ENCODE data around the gene FAM228A.

Gene FAM228A

DNA sequence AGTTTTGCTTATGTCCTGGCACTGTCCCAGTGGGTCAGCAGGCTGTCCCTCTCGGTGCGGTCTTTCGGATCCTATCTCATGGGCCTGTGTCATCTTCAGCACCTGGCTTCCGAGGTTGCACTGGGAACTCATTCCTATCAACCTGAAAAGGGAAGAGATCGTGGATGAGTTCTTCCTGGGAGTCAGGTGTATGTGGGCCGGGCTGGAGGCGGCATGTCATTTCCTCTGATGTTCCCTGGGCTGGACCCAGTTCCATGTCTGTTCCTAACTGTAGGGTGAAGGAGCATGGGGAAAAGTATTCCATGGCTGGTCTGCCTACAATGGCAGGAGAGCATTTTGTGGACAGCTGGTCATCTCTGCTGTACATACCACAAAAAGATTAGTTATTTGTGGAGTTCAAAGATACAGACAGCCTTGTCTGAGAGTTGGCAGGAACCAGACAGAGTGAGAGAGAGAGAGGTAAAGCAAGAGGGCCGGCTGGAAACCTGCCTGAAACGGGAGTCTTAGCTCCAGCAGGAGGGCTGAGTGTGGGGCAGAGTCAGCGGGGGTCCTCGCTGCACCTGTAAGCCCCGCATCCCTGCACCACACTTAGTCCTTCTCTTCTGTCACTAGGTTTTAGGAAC, 25.2 kb downstream of the FAM228A start:
- no peak overlapping the region for H3K9ac ChIP-seq (ENCODE audit: low read length)
- no peaks in the 10 kb centered on the region for H3K4me1 ChIP-seq (ENCODE audit: control insufficient read depth, insufficient read depth, low read length)
- no peaks in the 10 kb centered on the region for H3K27me3 ChIP-seq (ENCODE audit: control insufficient read depth, insufficient read depth, low read length)
- no peak overlapping the region for H3K4me3 ChIP-seq (ENCODE audit: low read length)
- H3K27ac ChIP-seq (ENCODE audit: low read depth, low read length) = no peak overlapping the region
- peaks cover 10% of the 10 kb centered on the region for H3K36me3 ChIP-seq (ENCODE audit: control insufficient read depth, insufficient read depth, low read length)

DNA sequence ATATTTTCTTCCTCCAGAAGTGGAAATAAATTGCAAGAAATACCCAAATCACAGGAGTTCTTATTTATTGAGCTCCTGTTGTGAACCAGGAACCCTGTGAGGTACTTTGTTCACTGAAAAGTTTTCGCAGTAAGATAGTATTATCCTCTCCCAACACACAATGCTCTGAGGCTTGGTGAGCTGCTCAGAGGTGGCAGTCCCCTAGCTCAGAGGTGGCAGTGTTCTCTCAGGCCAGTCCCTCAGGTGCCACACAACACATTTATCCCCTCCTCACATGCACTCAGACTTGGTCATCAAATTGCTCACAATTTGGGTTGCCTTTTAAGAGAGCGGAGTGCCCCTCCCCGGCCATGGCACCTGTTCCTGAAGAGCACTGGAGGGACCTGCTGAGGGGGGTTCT, 25.9 kb downstream of the FAM228A start:
- Histone ChIP-seq H3K9ac (ENCODE audit: low read length) (no peak overlapping the region), H3K27ac (ENCODE audit: low read depth, low read length) (no peak overlapping the region), H3K4me1 (ENCODE audit: control insufficient read depth, insufficient read depth, low read length) (no peaks in the 10 kb centered on the region), H3K4me3 (ENCODE audit: low read length) (no peak overlapping the region), H3K27me3 (ENCODE audit: control insufficient read depth, insufficient read depth, low read length) (no peaks in the 10 kb centered on the region), H3K36me3 (ENCODE audit: control insufficient read depth, insufficient read depth, low read length) (peaks cover 14% of the 10 kb centered on the region)

DNA sequence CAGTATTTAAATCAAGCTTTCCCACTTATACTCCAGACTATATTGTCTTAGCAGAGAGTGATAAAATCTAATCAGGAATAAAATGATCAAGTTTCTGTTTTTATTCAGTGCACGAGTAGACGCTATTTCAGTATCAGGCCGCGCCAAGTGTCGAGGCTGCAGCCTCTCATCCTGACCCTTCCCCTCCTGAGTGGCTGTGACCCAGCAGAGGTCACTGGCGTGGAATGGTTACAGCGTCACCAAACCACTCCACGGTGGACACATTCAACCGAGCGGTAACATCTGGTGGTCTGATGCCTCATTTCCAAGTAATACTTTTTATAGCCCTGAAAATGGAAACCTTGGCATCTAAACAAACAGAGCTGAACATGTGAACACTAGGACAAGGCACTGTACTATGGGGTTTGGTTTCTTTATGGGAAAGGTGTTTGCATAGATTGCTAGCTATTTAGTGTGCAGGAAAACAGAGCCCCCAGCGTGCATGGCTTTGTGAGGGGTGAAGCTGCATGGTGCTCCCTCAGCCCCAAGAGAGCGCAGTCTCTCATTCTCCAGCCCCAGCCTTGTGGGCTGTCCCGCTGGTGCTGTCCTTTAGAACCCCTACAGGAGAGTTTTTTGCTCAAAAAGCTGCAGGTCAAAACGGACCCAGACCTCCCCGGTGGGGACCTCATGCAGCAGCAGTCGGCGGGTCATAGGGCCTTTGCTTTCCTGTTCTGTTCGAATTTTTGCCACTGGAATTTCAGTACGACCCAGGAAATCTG, 28.4 kb downstream of the FAM228A start:
- Histone ChIP-seq H3K27ac (ENCODE audit: low read depth, low read length) (no peak overlapping the region), H3K9ac (ENCODE audit: low read length) (no peak overlapping the region), H3K36me3 (ENCODE audit: control insufficient read depth, insufficient read depth, low read length) (peaks cover 26% of the 10 kb centered on the region), H3K4me1 (ENCODE audit: control insufficient read depth, insufficient read depth, low read length) (no peaks in the 10 kb centered on the region), H3K27me3 (ENCODE audit: control insufficient read depth, insufficient read depth, low read length) (no peaks in the 10 kb centered on the region), H3K4me3 (ENCODE audit: low read length) (no peak overlapping the region)

DNA sequence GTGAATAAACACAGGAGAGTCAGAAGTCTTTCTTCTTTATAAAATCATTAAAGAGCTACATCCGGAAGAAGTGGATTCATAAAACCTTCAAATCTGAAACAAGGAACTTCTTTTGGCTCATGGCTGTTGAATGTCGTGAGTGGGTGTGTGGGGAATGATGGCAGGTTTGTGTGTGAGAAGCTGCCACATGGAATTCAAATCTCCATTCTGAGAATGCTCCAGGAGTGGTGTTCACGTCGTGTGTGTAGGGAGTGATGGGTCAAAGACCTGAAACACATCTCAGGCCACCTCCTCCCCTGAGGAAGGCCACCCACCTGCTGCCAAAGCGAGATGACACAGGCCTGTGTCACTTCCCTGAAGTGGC, 28.9 kb downstream of the FAM228A start:
- Histone ChIP-seq H3K27ac (ENCODE audit: low read depth, low read length) (no peak overlapping the region), H3K9ac (ENCODE audit: low read length) (no peak overlapping the region), H3K36me3 (ENCODE audit: control insufficient read depth, insufficient read depth, low read length) (peaks cover 32% of the 10 kb centered on the region), H3K27me3 (ENCODE audit: control insufficient read depth, insufficient read depth, low read length) (no peaks in the 10 kb centered on the region), H3K4me1 (ENCODE audit: control insufficient read depth, insufficient read depth, low read length) (no peaks in the 10 kb centered on the region), H3K4me3 (ENCODE audit: low read length) (no peak overlapping the region)

DNA sequence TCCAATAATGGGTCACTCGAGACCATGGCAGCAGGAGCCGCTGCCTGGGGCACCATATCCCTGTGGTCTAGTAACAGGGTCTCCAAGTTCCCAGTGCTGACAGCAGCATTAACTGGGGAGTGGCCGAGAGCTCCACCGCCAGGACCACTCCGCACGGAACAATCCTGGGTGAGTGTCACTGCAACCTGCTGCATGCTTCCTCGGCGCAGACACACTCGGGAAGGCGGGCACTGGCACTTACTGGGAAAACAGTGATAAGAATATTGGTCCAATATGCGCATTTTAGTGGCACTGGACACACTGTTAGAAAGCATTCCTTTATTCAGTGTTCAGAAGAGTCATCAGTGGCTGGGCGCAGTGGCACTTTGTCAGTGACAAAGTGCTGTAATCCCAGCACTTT, 29.7 kb downstream of the FAM228A start:
- H3K27ac ChIP-seq (ENCODE audit: low read depth, low read length) = no peak overlapping the region

DNA sequence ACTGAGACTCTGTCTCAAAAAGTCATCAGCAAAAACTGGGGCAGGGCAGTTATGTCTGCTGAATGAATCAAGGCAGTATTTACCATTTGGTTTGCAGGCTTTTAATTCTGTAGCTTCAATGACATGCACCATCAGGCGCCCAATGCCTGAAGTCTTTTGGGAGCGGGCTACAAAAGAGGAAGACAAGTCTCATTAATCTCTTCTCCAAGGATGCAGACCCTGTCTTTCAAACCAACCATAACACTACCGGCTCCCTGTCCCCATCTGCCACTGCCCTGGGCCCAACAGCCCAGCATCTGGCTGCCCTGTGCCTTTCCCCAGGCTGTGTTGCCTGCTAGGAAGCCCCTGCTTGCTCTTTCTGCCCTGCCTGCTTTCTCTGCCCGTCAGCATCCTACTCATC, 30.3 kb downstream of the FAM228A start:
- no peaks in the 10 kb centered on the region for H3K27me3 ChIP-seq (ENCODE audit: control insufficient read depth, insufficient read depth, low read length)
- H3K9ac ChIP-seq (ENCODE audit: low read length) = no peak overlapping the region
- H3K4me1 ChIP-seq (ENCODE audit: control insufficient read depth, insufficient read depth, low read length) = no peaks in the 10 kb centered on the region
- no peak overlapping the region for H3K4me3 ChIP-seq (ENCODE audit: low read length)
- H3K36me3 ChIP-seq (ENCODE audit: control insufficient read depth, insufficient read depth, low read length) = peaks cover 35% of the 10 kb centered on the region
- no peak overlapping the region for H3K27ac ChIP-seq (ENCODE audit: low read depth, low read length)

More for the DNA sequence above, 29.7 kb downstream of the FAM228A start:
- Histone ChIP-seq H3K9ac (ENCODE audit: low read length) (no peak overlapping the region), H3K4me3 (ENCODE audit: low read length) (no peak overlapping the region), H3K27me3 (ENCODE audit: control insufficient read depth, insufficient read depth, low read length) (no peaks in the 10 kb centered on the region), H3K4me1 (ENCODE audit: control insufficient read depth, insufficient read depth, low read length) (no peaks in the 10 kb centered on the region), H3K36me3 (ENCODE audit: control insufficient read depth, insufficient read depth, low read length) (peaks cover 35% of the 10 kb centered on the region)

DNA sequence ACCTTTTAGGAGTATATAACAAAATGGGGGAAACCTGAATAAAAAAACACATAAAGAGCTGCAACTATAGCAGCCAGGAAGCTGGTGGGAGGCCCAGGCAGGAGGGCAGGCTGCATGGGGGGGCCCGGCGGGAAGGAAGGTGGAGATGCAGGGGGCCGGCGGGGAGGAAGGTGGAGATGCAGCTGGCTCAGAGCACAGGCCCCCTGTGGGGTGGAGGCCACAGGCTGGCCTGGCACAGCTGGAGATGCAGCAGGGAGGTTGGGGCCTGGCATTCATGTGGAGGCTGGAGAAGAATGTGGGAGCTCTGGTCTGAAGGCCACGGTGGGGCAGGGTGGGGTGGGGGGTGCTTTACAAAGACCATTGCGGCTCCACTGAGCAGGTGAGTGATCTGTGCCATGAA, 31.4 kb downstream of the FAM228A start:
- Histone ChIP-seq H3K27ac (ENCODE audit: low read depth, low read length) (no peak overlapping the region), H3K4me3 (ENCODE audit: low read length) (no peak overlapping the region), H3K27me3 (ENCODE audit: control insufficient read depth, insufficient read depth, low read length) (no peaks in the 10 kb centered on the region), H3K9ac (ENCODE audit: low read length) (no peak overlapping the region), H3K4me1 (ENCODE audit: control insufficient read depth, insufficient read depth, low read length) (no peaks in the 10 kb centered on the region), H3K36me3 (ENCODE audit: control insufficient read depth, insufficient read depth, low read length) (peaks cover 41% of the 10 kb centered on the region)

DNA sequence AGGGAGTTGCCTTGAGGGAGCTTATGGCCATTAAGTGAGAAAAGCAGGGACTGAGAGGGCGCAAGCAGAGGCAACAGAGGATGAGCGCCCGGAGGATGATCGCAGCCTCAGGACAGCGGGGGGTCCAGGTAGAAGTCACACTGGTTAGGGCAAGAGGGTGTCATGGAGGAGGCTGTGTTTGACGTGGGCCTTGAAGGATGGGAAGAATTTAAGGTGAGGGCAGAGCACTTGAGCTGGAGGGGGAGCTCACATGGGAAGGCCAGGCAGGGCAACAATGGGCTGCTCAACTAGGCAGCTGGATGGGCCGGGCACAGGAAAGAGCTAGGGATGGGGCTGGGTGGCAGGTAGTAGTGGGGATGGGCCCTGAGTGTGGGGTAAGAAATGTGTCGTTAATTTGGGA, 31.9 kb downstream of the FAM228A start:
- Histone ChIP-seq H3K9ac (ENCODE audit: low read length) (no peak overlapping the region), H3K4me1 (ENCODE audit: control insufficient read depth, insufficient read depth, low read length) (no peaks in the 10 kb centered on the region), H3K4me3 (ENCODE audit: low read length) (no peak overlapping the region), H3K36me3 (ENCODE audit: control insufficient read depth, insufficient read depth, low read length) (peaks cover 41% of the 10 kb centered on the region), H3K27ac (ENCODE audit: low read depth, low read length) (no peak overlapping the region), H3K27me3 (ENCODE audit: control insufficient read depth, insufficient read depth, low read length) (no peaks in the 10 kb centered on the region)

DNA sequence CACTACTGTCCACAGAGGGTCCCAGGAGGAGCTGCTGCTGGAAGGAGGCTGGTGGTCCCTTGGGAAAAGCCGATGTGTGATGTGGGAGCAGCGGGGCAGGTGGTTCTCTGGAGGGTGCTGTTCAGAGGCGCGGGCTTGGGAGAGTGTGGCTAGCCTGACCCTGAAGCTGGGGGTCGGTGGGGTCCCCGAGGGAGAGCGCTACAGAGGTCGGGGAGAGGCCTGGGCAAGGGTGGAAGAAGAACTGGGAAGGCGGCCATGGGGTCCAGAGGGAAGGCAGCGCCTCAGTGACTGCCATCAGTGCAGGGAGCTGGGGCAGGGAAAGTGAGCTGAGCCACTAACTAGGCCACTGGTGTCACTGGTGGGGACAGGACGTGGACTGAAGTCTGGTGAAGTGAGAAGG, 32.5 kb downstream of the FAM228A start:
- Histone ChIP-seq H3K9ac (ENCODE audit: low read length) (no peak overlapping the region), H3K4me1 (ENCODE audit: control insufficient read depth, insufficient read depth, low read length) (no peaks in the 10 kb centered on the region), H3K27ac (ENCODE audit: low read depth, low read length) (no peak overlapping the region), H3K36me3 (ENCODE audit: control insufficient read depth, insufficient read depth, low read length) (peaks cover 41% of the 10 kb centered on the region), H3K4me3 (ENCODE audit: low read length) (no peak overlapping the region), H3K27me3 (ENCODE audit: control insufficient read depth, insufficient read depth, low read length) (no peaks in the 10 kb centered on the region)

DNA sequence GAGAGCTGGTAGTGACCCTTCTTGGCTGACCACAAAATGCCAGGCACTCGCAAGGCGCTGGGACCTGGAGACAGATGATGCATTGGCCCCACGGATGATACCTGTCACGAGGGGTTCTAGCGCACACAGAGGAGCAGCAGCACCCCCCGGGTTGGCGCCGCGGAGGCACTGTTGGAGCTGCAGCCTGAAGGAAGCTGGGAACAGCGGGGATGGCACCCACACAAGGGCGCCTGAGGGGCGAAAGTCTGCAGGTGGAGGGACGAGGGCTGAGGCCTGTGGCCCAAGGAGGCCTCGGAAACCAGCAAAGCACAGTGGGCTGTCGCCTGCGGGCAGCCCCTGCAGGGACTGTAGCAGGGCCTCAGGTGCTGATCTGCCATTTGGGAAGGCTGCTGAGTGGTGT, 33.6 kb downstream of the FAM228A start:
- no peak overlapping the region for H3K4me3 ChIP-seq (ENCODE audit: low read length)
- H3K27ac ChIP-seq (ENCODE audit: low read depth, low read length) = no peak overlapping the region
- H3K36me3 ChIP-seq (ENCODE audit: control insufficient read depth, insufficient read depth, low read length) = peaks cover 45% of the 10 kb centered on the region
- H3K27me3 ChIP-seq (ENCODE audit: control insufficient read depth, insufficient read depth, low read length) = no peaks in the 10 kb centered on the region
- H3K4me1 ChIP-seq (ENCODE audit: control insufficient read depth, insufficient read depth, low read length) = no peaks in the 10 kb centered on the region
- H3K9ac ChIP-seq (ENCODE audit: low read length) = no peak overlapping the region

DNA sequence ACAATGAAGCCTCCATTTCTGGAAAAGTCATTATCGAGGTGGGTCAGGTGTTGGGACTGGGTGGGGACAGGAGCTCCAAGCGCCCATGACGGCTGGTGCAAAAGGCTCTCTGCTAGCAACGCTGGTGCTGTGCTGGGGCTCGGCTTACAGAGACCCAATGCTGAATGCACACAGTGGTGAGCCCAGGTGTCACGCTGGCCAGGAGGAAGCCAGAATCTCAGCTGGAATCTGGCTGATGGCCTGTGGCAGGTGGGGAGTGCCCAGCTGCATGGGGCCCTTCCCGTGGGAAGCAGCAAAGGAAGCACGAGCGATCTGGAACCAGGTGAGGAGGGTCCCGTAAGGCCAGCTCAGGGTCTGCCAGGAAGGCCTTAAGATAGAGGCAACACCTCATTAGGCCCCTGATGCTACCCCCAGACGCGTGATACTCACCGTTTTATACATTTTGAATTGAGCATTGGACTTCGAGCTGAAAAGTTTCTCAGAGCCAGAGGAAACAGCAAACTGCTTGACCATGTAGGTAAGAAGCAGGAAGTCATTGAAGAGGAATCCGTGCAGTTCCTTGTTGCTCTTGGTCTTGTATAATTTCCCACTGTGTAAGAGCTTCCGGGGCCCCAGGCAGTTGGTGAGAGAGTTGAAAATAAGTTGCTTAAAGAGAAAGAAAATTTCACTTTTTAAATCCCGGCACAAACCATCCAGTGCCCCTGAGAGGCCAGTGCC, 34.7 kb downstream of the FAM228A start:
- no peak overlapping the region for H3K4me3 ChIP-seq (ENCODE audit: low read length)
- H3K27ac ChIP-seq (ENCODE audit: low read depth, low read length) = no peak overlapping the region
- H3K27me3 ChIP-seq (ENCODE audit: control insufficient read depth, insufficient read depth, low read length) = no peaks in the 10 kb centered on the region
- peaks cover 39% of the 10 kb centered on the region for H3K36me3 ChIP-seq (ENCODE audit: control insufficient read depth, insufficient read depth, low read length)
- H3K9ac ChIP-seq (ENCODE audit: low read length) = no peak overlapping the region
- no peaks in the 10 kb centered on the region for H3K4me1 ChIP-seq (ENCODE audit: control insufficient read depth, insufficient read depth, low read length)

DNA sequence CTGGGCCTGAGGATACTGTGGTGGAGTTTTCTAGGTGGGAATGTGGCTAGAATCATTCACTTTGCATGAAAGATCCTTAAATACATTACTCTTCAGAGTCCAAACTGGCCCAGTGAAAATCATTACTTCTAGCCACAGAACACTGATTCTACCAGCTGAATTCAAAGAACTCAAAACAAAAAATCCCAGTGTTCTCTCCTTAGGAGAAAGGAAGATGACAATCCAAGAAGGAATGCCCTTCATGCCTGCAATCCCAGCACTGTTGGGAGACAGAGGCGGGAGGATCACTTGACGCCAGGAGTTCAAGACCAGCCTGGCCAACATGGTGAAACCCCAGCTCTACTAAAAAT, 35.2 kb downstream of the FAM228A start:
- Histone ChIP-seq H3K4me1 (ENCODE audit: control insufficient read depth, insufficient read depth, low read length) (no peaks in the 10 kb centered on the region), H3K27me3 (ENCODE audit: control insufficient read depth, insufficient read depth, low read length) (no peaks in the 10 kb centered on the region), H3K4me3 (ENCODE audit: low read length) (no peak overlapping the region), H3K36me3 (ENCODE audit: control insufficient read depth, insufficient read depth, low read length) (peaks cover 35% of the 10 kb centered on the region), H3K9ac (ENCODE audit: low read length) (no peak overlapping the region), H3K27ac (ENCODE audit: low read depth, low read length) (no peak overlapping the region)

DNA sequence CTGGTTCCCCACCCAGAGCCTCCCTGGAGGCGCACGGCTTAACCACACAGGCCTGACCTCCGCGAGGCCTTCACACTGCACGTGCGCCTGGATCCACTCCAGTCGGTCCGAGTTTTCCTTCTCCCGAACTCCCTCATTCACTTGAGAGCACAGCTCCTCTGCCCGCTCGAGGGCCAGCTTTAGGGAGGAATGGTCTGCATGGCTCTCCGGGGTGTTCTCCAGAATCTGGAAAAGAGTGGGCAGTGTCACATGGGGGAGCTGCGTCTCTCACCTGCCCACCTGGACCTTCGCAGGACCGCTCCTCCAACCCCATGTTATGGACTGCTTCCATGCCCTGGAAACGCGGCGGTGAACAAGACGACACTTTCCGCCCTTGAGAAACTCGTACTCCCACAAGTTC, 35.9 kb downstream of the FAM228A start:
- Histone ChIP-seq H3K9ac (ENCODE audit: low read length) (no peak overlapping the region), H3K4me1 (ENCODE audit: control insufficient read depth, insufficient read depth, low read length) (no peaks in the 10 kb centered on the region), H3K27me3 (ENCODE audit: control insufficient read depth, insufficient read depth, low read length) (no peaks in the 10 kb centered on the region), H3K27ac (ENCODE audit: low read depth, low read length) (no peak overlapping the region), H3K36me3 (ENCODE audit: control insufficient read depth, insufficient read depth, low read length) (peaks cover 33% of the 10 kb centered on the region), H3K4me3 (ENCODE audit: low read length) (no peak overlapping the region)

Measured in rectal smooth muscle tissue (tissue), 1 donor.